T47D (cell line): ENCODE measurements around the gene DCAF17.
A peak's percentile ranks its signal among the peaks of the same experiment; 100 is the strongest.

ENCODE experiments used
- DNase-seq, 2 experiments: peaks; one replicate each; pipeline versions ENCODE4 v3.0.0 to v3.0.0-alpha.2; 2011 to 2012; ENCODE audit warnings: low read depth in 1 of 2, low spot score in 1 of 2
- JUND ChIP-seq: IDR thresholded peaks from 2 replicates; pipeline ENCODE4 v1.6.1; 2012; ENCODE audit warnings: low read depth
- in situ Hi-C: cut with HindIII; loops from 2 replicates; pipeline ENCODE4 v1.10.0; 2016; ENCODE audit warnings: low sequenced_read_pairs, low pct_unique_long_range_greater_than_20kb

Gene DCAF17

DNA sequence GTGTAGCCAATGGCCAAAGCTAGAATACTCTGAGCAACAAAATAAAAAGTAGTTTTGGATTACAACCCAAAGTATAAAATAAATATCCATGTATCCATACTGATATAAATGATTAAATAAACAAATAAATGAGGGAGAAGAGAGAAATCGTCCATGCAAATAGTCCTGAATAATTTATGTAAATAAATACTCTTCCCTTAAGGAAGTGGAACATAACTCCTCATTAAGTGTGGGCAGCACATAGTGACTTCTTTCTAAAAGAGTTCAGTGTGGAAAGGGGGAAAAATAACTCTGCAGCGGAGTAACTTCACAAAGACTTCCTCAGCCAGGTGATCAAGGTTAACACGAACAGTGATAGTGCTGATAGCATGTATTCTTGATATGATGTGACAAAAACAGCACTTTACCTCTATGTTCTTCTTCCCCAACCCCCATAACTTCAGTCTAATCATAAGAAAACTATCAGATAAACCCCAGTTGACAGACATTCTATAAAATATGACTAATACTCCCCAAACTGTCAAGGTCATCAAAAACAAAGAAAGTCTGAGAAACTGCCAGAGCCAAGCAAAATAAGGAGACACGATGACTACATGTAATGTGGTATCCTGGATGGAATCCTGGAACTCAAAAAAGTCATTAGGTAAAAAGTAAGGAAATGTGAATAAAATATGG, 31.0 kb upstream of the DCAF17 start:
- DNase-seq = no peak
- TF ChIP-seq JUND = no peak
- in situ Hi-C loops = no loop called here

DNA sequence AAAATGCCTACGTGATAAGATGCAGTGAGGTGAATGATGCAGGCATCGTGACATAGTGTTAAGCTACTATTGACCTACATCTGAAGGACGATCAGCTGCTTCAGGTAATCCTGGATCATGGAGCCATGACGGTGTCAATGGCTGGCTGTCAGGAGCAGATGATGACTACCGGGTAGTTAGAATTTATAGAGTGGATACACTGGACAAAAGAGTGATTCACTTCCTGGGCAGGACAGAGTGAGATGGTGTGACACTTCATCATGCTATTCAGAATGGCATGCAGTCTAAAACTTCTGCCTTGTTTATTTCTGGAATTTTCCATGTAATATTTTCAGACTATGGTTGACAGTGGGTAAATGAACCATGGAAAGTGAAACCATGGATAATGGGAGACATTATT, 29.8 kb upstream of the DCAF17 start:
- in situ Hi-C loops = no loop called here
- no peak for TF ChIP-seq JUND
- no peak for DNase-seq

DNA sequence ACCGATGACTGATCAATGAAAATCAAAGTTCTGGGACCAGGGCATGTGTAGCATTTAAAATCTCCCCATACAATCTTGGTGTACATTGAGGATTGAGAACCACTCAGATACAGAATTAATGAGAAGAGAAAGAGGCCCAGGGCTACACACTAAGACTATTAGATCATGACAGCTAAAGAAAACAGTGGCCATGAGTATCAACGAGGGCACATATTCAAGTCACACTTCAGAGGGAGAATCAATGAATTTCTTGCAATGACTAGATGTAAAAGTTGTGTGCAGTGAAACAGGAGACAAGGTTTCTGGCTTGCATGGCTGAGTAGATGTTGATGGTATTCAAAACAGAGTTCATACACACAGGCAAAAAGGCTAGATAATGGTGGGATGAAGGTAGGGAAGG, 29.3 kb upstream of the DCAF17 start:
- no peak for TF ChIP-seq JUND
- in situ Hi-C loops = no loop called here
- DNase-seq = no peak

GRCh38 chr2:171405546-171405945, 28.5 kb upstream of the DCAF17 start:
- no peak for TF ChIP-seq JUND
- DNase-seq = no peak
- in situ Hi-C loops = no loop called here

DNA sequence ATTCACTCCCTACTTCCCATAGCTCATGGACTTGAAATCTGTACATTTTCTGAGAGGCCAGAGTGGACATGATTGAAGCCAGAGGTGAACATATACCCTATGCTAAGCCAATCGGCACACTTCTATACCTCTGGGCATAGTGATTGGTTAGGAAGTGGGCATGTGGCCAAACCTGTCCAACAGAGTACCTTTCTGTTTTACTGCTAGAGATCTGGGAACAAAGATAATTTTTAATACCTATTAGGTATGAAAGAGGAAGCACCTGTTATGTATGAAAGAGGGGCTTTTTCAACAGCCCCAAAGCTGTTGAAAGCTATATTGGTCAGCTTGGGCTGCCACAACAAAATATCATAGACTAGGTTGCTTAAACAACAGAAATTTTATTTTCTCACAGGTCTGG, 28.0 kb upstream of the DCAF17 start:
- in situ Hi-C loops = no loop called here
- peak in 1 of 2 experiments; percentile 13 for DNase-seq
- TF ChIP-seq JUND = no peak

GRCh38 chr2:171407030-171407675, 26.9 kb upstream of the DCAF17 start:
- no peak for DNase-seq
- in situ Hi-C loops = no loop called here

GRCh38 chr2:171407676-171408044, 26.4 kb upstream of the DCAF17 start:
- TF ChIP-seq JUND = no peak
- in situ Hi-C loops = no loop called here
- no peak for DNase-seq

More at GRCh38 chr2:171407030-171407675, 26.9 kb upstream of the DCAF17 start:
- no peak for TF ChIP-seq JUND

DNA sequence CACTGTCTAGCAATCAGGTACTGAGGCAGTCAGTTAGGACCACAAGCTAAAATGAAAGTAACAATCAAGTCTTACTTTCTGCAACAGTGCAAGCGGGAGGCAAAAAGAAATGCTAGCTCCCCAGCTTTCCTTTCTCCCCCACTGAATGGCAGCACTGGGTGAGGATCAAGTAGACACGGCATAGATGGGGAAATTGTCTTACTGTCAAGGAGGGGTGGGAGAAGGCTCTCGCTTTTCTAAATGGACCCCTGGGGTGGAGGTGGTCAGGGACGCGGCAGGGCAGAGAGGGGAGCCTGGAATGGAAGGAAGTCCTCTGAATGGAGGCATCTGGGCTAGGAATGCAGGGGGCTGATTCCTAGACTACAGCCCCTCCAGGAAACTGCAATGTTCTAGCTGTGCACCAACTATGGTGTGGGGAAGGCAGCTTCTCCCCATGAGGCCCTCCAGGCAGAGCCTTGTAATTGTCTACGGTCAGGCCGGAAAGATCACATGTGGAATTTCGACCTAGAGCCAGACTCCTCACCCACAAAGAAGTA, 24.5 kb upstream of the DCAF17 start:
- in situ Hi-C loops = no loop called here
- DNase-seq = peak in 1 of 2 experiments; percentile 60
- no peak for TF ChIP-seq JUND

DNA sequence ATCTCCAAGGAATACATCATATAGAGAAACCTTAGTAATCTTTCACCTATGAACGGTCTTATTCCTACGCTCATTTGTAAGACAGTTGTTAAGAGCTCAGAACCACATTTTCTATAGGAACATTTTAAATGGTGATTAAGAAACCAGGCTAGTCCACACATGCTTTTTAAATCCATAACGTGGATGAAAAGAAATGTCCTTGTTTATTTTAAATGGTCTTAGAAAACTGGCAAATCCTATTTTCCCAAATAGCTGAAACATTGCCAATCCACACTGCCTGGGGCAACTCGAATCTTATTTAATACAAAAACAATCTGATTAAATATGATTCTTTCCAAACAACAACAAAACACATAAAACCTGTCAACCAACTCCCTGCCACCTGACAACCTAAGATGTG, 23.9 kb upstream of the DCAF17 start:
- in situ Hi-C loops = no loop called here
- DNase-seq = peak in 1 of 2 experiments; percentile 76
- peak; percentile 37; the same call in 1 of the 2 replicates for TF ChIP-seq JUND

- no peak for TF ChIP-seq JUND
- in situ Hi-C loops = no loop called here
Measured at GRCh38 chr2:171410624-171411023, 23.4 kb upstream of the DCAF17 start.

GRCh38 chr2:171411214-171411613, 22.8 kb upstream of the DCAF17 start:
- DNase-seq = no peak
- no peak for TF ChIP-seq JUND
- in situ Hi-C loops = no loop called here

More at GRCh38 chr2:171410624-171411023, 23.4 kb upstream of the DCAF17 start:
- DNase-seq = no peak

DNA sequence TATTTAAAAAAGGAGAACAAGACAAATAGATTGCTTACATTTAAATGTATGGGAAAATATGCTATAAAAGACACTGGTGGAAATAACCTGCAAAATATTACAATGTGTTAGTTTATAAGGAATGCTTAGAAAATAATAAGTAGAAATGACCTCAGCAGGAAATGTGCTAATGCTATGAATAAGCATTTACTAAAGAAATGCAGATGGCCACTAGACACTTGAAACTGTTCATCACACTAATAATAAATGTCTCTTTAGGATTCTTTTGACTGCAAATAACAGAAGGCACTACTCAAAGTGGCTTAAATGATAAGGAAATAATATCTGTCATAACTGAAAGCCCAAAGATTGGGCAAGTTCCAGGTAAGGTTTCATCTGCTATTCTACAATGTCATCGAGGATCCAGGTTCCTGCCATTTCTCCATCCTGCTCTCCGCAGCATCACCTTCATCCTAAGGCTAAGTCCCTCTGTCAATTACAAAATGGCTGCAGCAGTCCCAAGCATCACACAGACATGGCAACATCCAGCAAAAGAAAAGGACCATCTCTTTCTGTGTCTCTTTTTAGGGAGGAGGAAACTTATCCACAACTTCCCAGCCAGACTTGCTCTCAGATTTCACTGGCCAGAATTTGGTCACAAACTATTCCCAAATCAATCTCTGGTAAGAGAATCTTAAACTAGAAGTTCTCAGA, 22.1 kb upstream of the DCAF17 start:
- in situ Hi-C loops = no loop called here
- no peak for DNase-seq
- TF ChIP-seq JUND = no peak
